Mesenchymal stem cell (in vitro differentiated cells and primary cell): ENCODE results near the gene SOX6.

Experiments
- DNase-seq: peaks from one replicate; pipeline ENCODE4 v3.0.0-alpha.2; 2013
- H2AFZ ChIP-seq: one replicate; pipeline ENCODE4 v1.6.1; 2013; ENCODE audit warnings: low read depth, mild to moderate bottlenecking, control low read depth, inconsistent platforms, low read length, moderate library complexity
- H2AK5ac ChIP-seq: 2 replicates; pipeline ENCODE4 v1.6.1; 2013; ENCODE audit warnings: low read length, moderate library complexity, mild to moderate bottlenecking, inconsistent platforms; ENCODE audit not compliant: severe bottlenecking
- H2BK120ac ChIP-seq: one replicate; pipeline ENCODE4 v1.6.1; 2013; ENCODE audit warnings: low read depth, mild to moderate bottlenecking, inconsistent platforms, low read length, moderate library complexity
- H2BK12ac ChIP-seq, 2 experiments: one replicate each; pipeline ENCODE4 v1.6.1; 2013; ENCODE audit warnings: inconsistent platforms in 2 of 2, low read length in 2 of 2, mild to moderate bottlenecking in 2 of 2, moderate library complexity in 2 of 2, control low read depth in 1 of 2
- H2BK15ac ChIP-seq: one replicate; pipeline ENCODE4 v1.6.1; 2013; ENCODE audit warnings: mild to moderate bottlenecking, low read depth, inconsistent platforms; ENCODE audit not compliant: poor library complexity, severe bottlenecking
- H2BK5ac ChIP-seq: 2 replicates; pipeline ENCODE4 v1.6.1; 2013; ENCODE audit warnings: low read depth, mild to moderate bottlenecking, low read length, control low read depth, inconsistent platforms; ENCODE audit not compliant: poor library complexity, severe bottlenecking
- H3K14ac ChIP-seq, 2 experiments: one replicate each; pipeline ENCODE4 v1.6.1; 2013; ENCODE audit warnings: inconsistent platforms in 2 of 2, low read length in 2 of 2, control low read depth in 1 of 2, mild to moderate bottlenecking in 1 of 2, moderate library complexity in 1 of 2
- H3K18ac ChIP-seq, 2 experiments: one replicate each; pipeline ENCODE4 v1.6.1; 2013; ENCODE audit warnings: inconsistent platforms in 2 of 2, low read length in 2 of 2, control low read depth in 1 of 2, low read depth in 1 of 2, mild to moderate bottlenecking in 1 of 2
- H3K23ac ChIP-seq, 2 experiments: one replicate each; pipeline ENCODE4 v1.6.1; 2013; ENCODE audit warnings: inconsistent platforms in 2 of 2, low read length in 2 of 2, mild to moderate bottlenecking in 2 of 2, moderate library complexity in 2 of 2, control low read depth in 1 of 2
- H3K27ac ChIP-seq: 2 replicates; pipeline ENCODE4 v1.5.1; 2013; ENCODE audit warnings: mild to moderate bottlenecking, moderate library complexity, low read length, control low read depth, inconsistent platforms; ENCODE audit not compliant: poor library complexity, severe bottlenecking
- H3K27me3 ChIP-seq, 2 experiments: 2 replicates each; pipeline versions ENCODE4 v1.6.1 to v1.7.0; 2013; ENCODE audit warnings: low read length in 2 of 2, mild to moderate bottlenecking in 2 of 2, moderate library complexity in 2 of 2, control low read depth in 1 of 2, inconsistent platforms in 1 of 2; ENCODE audit not compliant: control insufficient read depth in 1 of 2, insufficient read depth in 1 of 2
- H3K36me3 ChIP-seq, 2 experiments: 2 replicates each; pipeline versions ENCODE4 v1.6.1 to v1.7.0; 2013; ENCODE audit warnings: low read length in 2 of 2, control low read depth in 1 of 2, inconsistent platforms in 1 of 2, low read depth in 1 of 2, mild to moderate bottlenecking in 1 of 2; ENCODE audit not compliant: insufficient read depth in 2 of 2, control insufficient read depth in 1 of 2
- H3K4ac ChIP-seq, 2 experiments: one replicate each; pipeline ENCODE4 v1.6.1; 2013; ENCODE audit warnings: inconsistent platforms in 2 of 2, low read length in 2 of 2, mild to moderate bottlenecking in 2 of 2, moderate library complexity in 2 of 2, control low read depth in 1 of 2, low read depth in 1 of 2
- H3K4me1 ChIP-seq: 2 replicates; pipeline ENCODE4 v1.6.1; 2013; ENCODE audit warnings: low read depth, low read length, control low read depth; ENCODE audit not compliant: control insufficient read depth, insufficient read depth
- H3K4me2 ChIP-seq: 2 replicates; pipeline ENCODE4 v1.6.1; 2013; ENCODE audit warnings: low read length, mild to moderate bottlenecking, inconsistent platforms; ENCODE audit not compliant: poor library complexity, severe bottlenecking
- H3K4me3 ChIP-seq, 2 experiments: 2 replicates each; pipeline versions ENCODE4 v1.5.1 to v1.7.0; 2013; ENCODE audit warnings: low read length in 2 of 2, mild to moderate bottlenecking in 2 of 2, control low read depth in 1 of 2, low read depth in 1 of 2; ENCODE audit not compliant: insufficient read depth in 1 of 2
- H3K79me1 ChIP-seq: replicated peaks from 2 replicates; pipeline ENCODE4 v1.6.1; 2013; ENCODE audit warnings: mild to moderate bottlenecking, control low read depth, low read length, inconsistent platforms; ENCODE audit not compliant: poor library complexity, severe bottlenecking
- H3K9ac ChIP-seq: 2 replicates; pipeline ENCODE4 v1.7.0; 2013; ENCODE audit warnings: mild to moderate bottlenecking, low read length, moderate library complexity
- H3K9me3 ChIP-seq: 2 replicates; pipeline ENCODE4 v1.7.0; 2013; ENCODE audit warnings: mild to moderate bottlenecking, low read length; ENCODE audit not compliant: control insufficient read depth
- H4K8ac ChIP-seq: one replicate; pipeline ENCODE4 v1.6.1; 2013; ENCODE audit warnings: inconsistent platforms, mild to moderate bottlenecking, low read length, moderate library complexity
- H4K91ac ChIP-seq: one replicate; pipeline ENCODE4 v1.6.1; 2013; ENCODE audit warnings: mild to moderate bottlenecking, low read length, inconsistent platforms
- WGBS: methylation state at CpG from one replicate; pipeline ENCODE4 v1.1.7; 2013; ENCODE audit warnings: mixed read lengths; 5-methylcytosine and 5-hydroxymethylcytosine counted together

Gene SOX6

DNA sequence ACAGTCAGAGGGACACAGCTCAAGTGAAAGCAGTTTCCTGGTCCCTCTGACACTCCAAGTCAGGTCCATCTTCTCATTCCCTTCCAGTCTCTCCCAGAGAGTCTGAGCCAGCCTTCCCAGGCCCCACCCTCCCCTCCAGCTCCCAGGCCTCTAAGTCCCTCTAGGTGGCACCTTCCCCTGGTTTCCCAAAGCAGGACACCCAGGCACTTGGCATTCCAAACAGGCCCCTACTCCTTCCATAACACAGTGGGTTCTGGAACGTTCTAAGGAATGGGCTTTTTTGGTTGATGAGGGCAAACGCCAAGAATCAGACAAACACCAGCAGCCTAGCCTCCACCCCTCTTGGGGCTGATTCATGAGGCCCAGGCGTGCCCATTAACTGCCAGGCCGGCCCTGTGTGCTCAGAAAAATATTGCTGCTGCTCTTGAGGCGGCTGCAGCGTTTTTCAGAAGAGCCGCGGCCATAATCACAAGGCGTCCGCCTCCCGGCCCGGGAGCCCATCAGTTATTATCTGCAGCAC lies 418.7 kb downstream of the SOX6 start:
- Histone ChIP-seq H3K4me1 (peaks cover 3% of the 10 kb centered on the region), H4K91ac (no peak overlapping the region), H3K27ac (no peak overlapping the region), H3K23ac (no peak overlapping the region), H3K18ac (no peak overlapping the region), H2AK5ac (no peak overlapping the region), H3K9me3 (peaks cover 1% of the 10 kb centered on the region), H3K4me3 (no peak overlapping the region), H2BK12ac (no peak overlapping the region), H3K14ac (no peak overlapping the region), H2BK5ac (no peak overlapping the region), H3K4ac (no peak overlapping the region), H3K9ac (no peak overlapping the region), H4K8ac (no peak overlapping the region), H3K4me2 (no peak overlapping the region), H2BK120ac (no peak overlapping the region), H3K27me3 (peaks cover 0 to 24% of the 10 kb centered on the region in 2 experiments), H3K36me3 (no peaks in the 10 kb centered on the region), H2AFZ (no peak overlapping the region), H2BK15ac (no peak overlapping the region), H3K79me1 (no peaks in the 10 kb centered on the region)
- no peak for DNase-seq
- 83% methylated on average over 12 of the region's 12 CpGs for WGBS

DNA sequence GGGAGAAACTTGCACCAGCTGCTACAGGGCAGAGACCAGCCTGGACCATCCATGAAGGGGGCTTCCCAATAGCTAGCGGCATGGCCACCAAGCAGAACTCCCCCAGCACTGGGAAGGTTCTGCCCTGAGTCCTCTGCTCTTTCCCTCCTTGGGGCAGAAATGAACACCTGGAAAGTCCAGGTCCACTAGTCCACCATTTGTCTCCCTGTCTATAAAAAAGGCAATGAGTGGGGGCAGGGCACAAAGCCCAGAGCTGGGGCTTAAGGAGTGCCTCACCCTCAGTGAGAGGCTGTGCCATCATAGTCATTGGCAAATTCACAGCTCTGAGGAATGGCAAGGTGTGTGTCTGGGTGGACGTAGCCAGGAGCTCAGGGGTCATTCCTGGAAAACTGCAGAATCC lies 420.3 kb downstream of the SOX6 start:
- H2AK5ac ChIP-seq = no peak overlapping the region
- no peaks in the 10 kb centered on the region for H3K36me3 ChIP-seq
- no peak overlapping the region for H2BK5ac ChIP-seq
- DNase-seq = no peak
- no peak overlapping the region for H3K9ac ChIP-seq
- no peak overlapping the region for H4K8ac ChIP-seq
- peaks cover 11% of the 10 kb centered on the region for H3K9me3 ChIP-seq
- no peak overlapping the region for H2AFZ ChIP-seq
- no peak overlapping the region for H3K14ac ChIP-seq
- H2BK120ac ChIP-seq = no peak overlapping the region
- H3K27me3 ChIP-seq = peaks cover 0 to 22% of the 10 kb centered on the region in 2 experiments
- H3K4ac ChIP-seq = no peak overlapping the region
- H3K4me2 ChIP-seq = no peak overlapping the region
- no peaks in the 10 kb centered on the region for H3K79me1 ChIP-seq
- no peak overlapping the region for H4K91ac ChIP-seq
- no peak overlapping the region for H2BK12ac ChIP-seq
- H3K27ac ChIP-seq = no peak overlapping the region
- no peak overlapping the region for H3K23ac ChIP-seq
- H3K4me3 ChIP-seq = no peak overlapping the region
- no peak overlapping the region for H2BK15ac ChIP-seq
- no peak overlapping the region for H3K18ac ChIP-seq
- no peaks in the 10 kb centered on the region for H3K4me1 ChIP-seq
- WGBS = 91% methylated on average over 2 of the region's 2 CpGs

DNA sequence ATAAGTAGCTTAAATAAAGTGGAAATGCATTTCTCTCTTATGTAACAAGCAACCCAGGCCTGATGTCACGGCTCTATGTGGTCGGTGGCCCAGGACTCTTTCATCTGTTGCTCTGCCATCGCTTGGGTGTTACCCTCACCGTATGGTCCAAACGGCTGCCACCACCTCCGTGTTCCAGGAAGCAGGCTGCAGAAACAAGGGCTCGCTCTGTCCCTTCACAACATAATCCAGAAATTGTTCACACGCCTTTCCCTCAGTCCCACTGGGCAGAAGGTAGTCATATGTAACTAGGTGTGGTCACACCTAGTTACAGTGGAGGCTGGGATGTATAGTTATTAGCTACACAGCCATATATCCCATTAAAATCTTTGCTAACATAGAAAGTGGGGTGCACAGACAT lies 421.0 kb downstream of the SOX6 start:
- H3K9me3 ChIP-seq = peaks cover 14% of the 10 kb centered on the region
- no peaks in the 10 kb centered on the region for H3K79me1 ChIP-seq
- WGBS = 92% methylated on average over 6 of the region's 8 CpGs

DNA sequence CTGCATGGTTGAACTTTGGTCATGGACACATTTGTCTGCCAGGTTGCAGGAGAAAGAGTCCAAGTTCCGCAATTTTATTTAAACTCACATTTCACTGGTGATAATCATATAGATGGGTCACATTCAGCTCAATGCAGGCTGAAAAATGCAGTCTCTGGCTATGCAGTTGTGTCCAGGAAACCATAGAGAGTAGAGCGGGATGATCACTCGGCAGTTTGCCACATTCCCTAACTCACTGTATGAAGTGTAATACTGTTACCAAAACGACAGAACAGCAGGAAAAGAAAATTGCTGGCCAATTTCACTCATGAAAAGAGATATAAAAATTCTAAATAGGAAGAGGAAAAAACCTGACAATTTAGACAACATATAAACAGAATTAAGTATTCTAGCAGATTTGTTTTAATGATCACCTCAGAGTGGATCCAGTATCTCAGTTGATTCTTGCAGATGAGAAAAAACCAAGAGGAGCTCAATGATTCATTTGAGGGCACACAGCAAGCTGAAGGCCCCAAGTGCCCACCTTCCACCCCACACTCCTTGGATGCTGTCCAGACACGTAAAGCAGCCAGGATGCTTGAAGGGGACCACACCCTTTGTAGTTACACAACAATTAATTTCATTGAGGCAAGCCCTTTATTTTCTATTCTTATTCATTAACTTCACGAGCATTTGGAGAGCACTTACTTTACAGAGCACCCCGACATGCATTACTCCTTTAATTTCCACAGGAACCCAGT lies 422.3 kb downstream of the SOX6 start:
- no peak overlapping the region for H2AK5ac ChIP-seq
- H3K4me3 ChIP-seq = no peak overlapping the region
- no peak overlapping the region for H3K23ac ChIP-seq
- no peak overlapping the region for H2BK12ac ChIP-seq
- no peak overlapping the region for H3K9ac ChIP-seq
- H2BK120ac ChIP-seq = no peak overlapping the region
- H3K14ac ChIP-seq = no peak overlapping the region
- no peak overlapping the region for H4K8ac ChIP-seq
- peaks cover 0 to 26% of the 10 kb centered on the region in 2 experiments for H3K27me3 ChIP-seq
- no peak overlapping the region for H3K4me2 ChIP-seq
- no peaks in the 10 kb centered on the region for H3K36me3 ChIP-seq
- no peak overlapping the region for H3K27ac ChIP-seq
- H4K91ac ChIP-seq = no peak overlapping the region
- DNase-seq = no peak
- H2AFZ ChIP-seq = no peak overlapping the region
- no peak overlapping the region for H2BK5ac ChIP-seq
- no peaks in the 10 kb centered on the region for H3K79me1 ChIP-seq
- WGBS = 97% methylated on average over 5 of the region's 7 CpGs
- H3K9me3 ChIP-seq = peaks cover 17% of the 10 kb centered on the region
- no peak overlapping the region for H2BK15ac ChIP-seq
- H3K4ac ChIP-seq = no peak overlapping the region
- no peaks in the 10 kb centered on the region for H3K4me1 ChIP-seq
- no peak overlapping the region for H3K18ac ChIP-seq

More for the DNA sequence above, 421.0 kb downstream of the SOX6 start:
- Histone ChIP-seq H3K27me3 (peaks cover 0 to 22% of the 10 kb centered on the region in 2 experiments), H3K23ac (no peak overlapping the region), H3K14ac (no peak overlapping the region), H3K4me1 (no peaks in the 10 kb centered on the region), H2AK5ac (no peak overlapping the region), H3K18ac (no peak overlapping the region), H2BK5ac (no peak overlapping the region), H2BK12ac (no peak overlapping the region), H3K27ac (no peak overlapping the region), H4K8ac (no peak overlapping the region), H2BK120ac (no peak overlapping the region), H3K4me2 (no peak overlapping the region), H3K9ac (no peak overlapping the region), H4K91ac (no peak overlapping the region), H3K4ac (no peak overlapping the region), H2AFZ (no peak overlapping the region), H3K36me3 (no peaks in the 10 kb centered on the region), H3K4me3 (no peak overlapping the region), H2BK15ac (no peak overlapping the region)
- DNase-seq = no peak
